ENCODE data around the gene FTL. TPM values are rescaled to one million over a fixed set of nuclear protein-coding genes. Genes with fewer than 3 reads are reported as not detected.

FTL gene
- polyA plus RNA-seq, 4 donors: 2,163 to 3,232 (median 2,621) TPM

Other genes with a start within 250 kb of the FTL start
- 1 to 10 TPM; 4.8 to 7.8 (median 6.5) TPM for gene MAMSTR, start 245.6 kb upstream of the FTL start, polyA plus RNA-seq (ENCODE audit: insufficient read length in 4 of 4)
- gene RASIP1, start 224.7 kb upstream of the FTL start, polyA plus RNA-seq (ENCODE audit: insufficient read length in 4 of 4): 10 to 100 TPM; 12.1 to 18.7 (median 13.5) TPM
- gene IZUMO1, start 218.4 kb upstream of the FTL start, polyA plus RNA-seq (ENCODE audit: insufficient read length in 4 of 4): 1 to 10 TPM in 1 of 4 donors, under 1 TPM in 3; 0.36 to 1.0 (median 0.52) TPM
- 1 to 10 TPM; 3.1 to 3.7 (median 3.4) TPM for gene FUT1, start 212.7 kb upstream of the FTL start, polyA plus RNA-seq (ENCODE audit: insufficient read length in 4 of 4)
- not detected for gene FGF21, start 209.8 kb upstream of the FTL start, polyA plus RNA-seq (ENCODE audit: insufficient read length in 4 of 4)
- gene BCAT2, start 154.3 kb upstream of the FTL start, polyA plus RNA-seq (ENCODE audit: insufficient read length in 4 of 4): 10 to 100 TPM; 34.5 to 46.3 (median 38.8) TPM
- 10 to 100 TPM; 25.9 to 44.8 (median 33.1) TPM for gene HSD17B14, start 128.8 kb upstream of the FTL start, polyA plus RNA-seq (ENCODE audit: insufficient read length in 4 of 4)
- 10 to 100 TPM; 20.4 to 28.7 (median 21.8) TPM for gene PLEKHA4, start 96.7 kb upstream of the FTL start, polyA plus RNA-seq (ENCODE audit: insufficient read length in 4 of 4)
- 10 to 100 TPM; 35.7 to 41.1 (median 36.2) TPM for gene PPP1R15A, start 92.9 kb upstream of the FTL start, polyA plus RNA-seq (ENCODE audit: insufficient read length in 4 of 4)
- 1 to 10 TPM in 1 of 4 donors, under 1 TPM in 3; 0.64 to 1.2 (median 0.85) TPM for gene TULP2, start 66.6 kb upstream of the FTL start, polyA plus RNA-seq (ENCODE audit: insufficient read length in 4 of 4)
- gene NUCB1, start 65.0 kb upstream of the FTL start, polyA plus RNA-seq (ENCODE audit: insufficient read length in 4 of 4): 100 to 1,000 TPM; 273 to 369 (median 280) TPM
- gene DHDH, start 31.6 kb upstream of the FTL start, polyA plus RNA-seq (ENCODE audit: insufficient read length in 4 of 4): 10 to 100 TPM in 1 of 4 donors, 1 to 10 TPM in 3; 4.9 to 11.6 (median 6.8) TPM
- 10 to 100 TPM; 72.5 to 91.2 (median 79.4) TPM for gene BAX, start 10.4 kb upstream of the FTL start, polyA plus RNA-seq (ENCODE audit: insufficient read length in 4 of 4)
- 10 to 100 TPM; 40.5 to 47.3 (median 41.6) TPM for gene GYS1, start 28.0 kb downstream of the FTL start, polyA plus RNA-seq (ENCODE audit: insufficient read length in 4 of 4)
- gene RUVBL2, start 28.6 kb downstream of the FTL start, polyA plus RNA-seq (ENCODE audit: insufficient read length in 4 of 4): 100 to 1,000 TPM in 1 of 4 donors, 10 to 100 TPM in 3; 77.1 to 105 (median 82.6) TPM
- under 1 TPM in 1 of 4 donors, not detected in 3; 0.26 TPM for gene LHB, start 51.8 kb downstream of the FTL start, polyA plus RNA-seq (ENCODE audit: insufficient read length in 4 of 4)
- gene CGB3, start 59.0 kb downstream of the FTL start, polyA plus RNA-seq (ENCODE audit: insufficient read length in 4 of 4): not detected
- under 1 TPM in 1 of 4 donors, not detected in 3; 0.10 TPM for gene CGB2, start 66.6 kb downstream of the FTL start, polyA plus RNA-seq (ENCODE audit: insufficient read length in 4 of 4)
- not detected for gene CGB1, start 71.6 kb downstream of the FTL start, polyA plus RNA-seq (ENCODE audit: insufficient read length in 4 of 4)
- under 1 TPM in 2 of 4 donors, not detected in 2; 0.13 to 0.29 TPM for gene CGB5, start 78.5 kb downstream of the FTL start, polyA plus RNA-seq (ENCODE audit: insufficient read length in 4 of 4)
- under 1 TPM in 2 of 4 donors, not detected in 2; 0.12 to 0.51 TPM for gene CGB8, start 83.8 kb downstream of the FTL start, polyA plus RNA-seq (ENCODE audit: insufficient read length in 4 of 4)
- gene CGB7, start 92.4 kb downstream of the FTL start, polyA plus RNA-seq (ENCODE audit: insufficient read length in 4 of 4): 1 to 10 TPM in 2 of 4 donors, under 1 TPM in 2; 0.79 to 1.9 (median 1.3) TPM
- 1 to 10 TPM; 3.0 to 4.6 (median 3.7) TPM for gene NTF4, start 99.5 kb downstream of the FTL start, polyA plus RNA-seq (ENCODE audit: insufficient read length in 4 of 4)
- gene KCNA7, start 107.4 kb downstream of the FTL start, polyA plus RNA-seq (ENCODE audit: insufficient read length in 4 of 4): under 1 TPM in 3 of 4 donors, not detected in 1; 0.03 to 0.07 (median 0.06) TPM
- gene SNRNP70, start 120.1 kb downstream of the FTL start, polyA plus RNA-seq (ENCODE audit: insufficient read length in 4 of 4): 100 to 1,000 TPM; 317 to 333 (median 329) TPM
- 1 to 10 TPM; 7.7 to 8.9 (median 8.2) TPM for gene LIN7B, start 149.1 kb downstream of the FTL start, polyA plus RNA-seq (ENCODE audit: insufficient read length in 4 of 4)
- 1 to 10 TPM in 1 of 4 donors, under 1 TPM in 3; 0.59 to 1.2 (median 0.86) TPM for gene C19orf73, start 153.8 kb downstream of the FTL start, polyA plus RNA-seq (ENCODE audit: insufficient read length in 4 of 4)
- gene PPFIA3, start 154.2 kb downstream of the FTL start, polyA plus RNA-seq (ENCODE audit: insufficient read length in 4 of 4): 1 to 10 TPM; 5.5 to 9.4 (median 6.0) TPM
- 10 to 100 TPM; 27.0 to 30.6 (median 29.7) TPM for gene HRC, start 190.1 kb downstream of the FTL start, polyA plus RNA-seq (ENCODE audit: insufficient read length in 4 of 4)
- 10 to 100 TPM; 26.6 to 38.0 (median 31.0) TPM for gene TRPM4, start 192.5 kb downstream of the FTL start, polyA plus RNA-seq (ENCODE audit: insufficient read length in 4 of 4)

Data from right renal pelvis (tissue), 4 donors.